GM18870 (cell line): ENCODE measurements around the gene EGFR.

Source experiments
- ATAC-seq: cut with Tn5 transposase; IDR thresholded peaks from one replicate; pipeline ENCODE4 v1.9.1; 2021; ENCODE audit warnings: moderate library complexity; ENCODE audit not compliant: unreplicated experiment

The EGFR gene

GRCh38 chr7:55142919-55143600 lies 124.2 kb downstream of the EGFR start:
- ATAC-seq: no peak

GRCh38 chr7:55144333-55145317 lies 125.8 kb downstream of the EGFR start:
- ATAC-seq: no peak

DNA sequence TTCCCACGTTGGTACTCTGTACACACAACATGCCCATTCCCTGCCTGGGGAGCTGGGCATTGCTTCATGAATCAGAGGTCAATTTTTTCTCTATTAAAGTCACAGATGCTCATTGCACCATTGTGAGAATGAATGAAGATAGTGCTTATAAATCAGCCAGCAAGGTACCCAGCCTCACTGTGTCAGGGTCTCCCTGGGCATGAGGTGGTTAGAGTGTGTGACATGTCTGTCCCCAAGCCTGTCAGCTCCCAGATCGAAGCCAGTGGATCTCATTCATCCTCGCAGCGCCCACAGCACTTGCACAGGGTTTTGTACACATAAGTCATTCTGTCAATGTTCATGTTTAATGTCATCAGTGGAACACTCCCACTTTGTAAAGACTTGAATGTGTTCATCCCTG lies 126.8 kb downstream of the EGFR start:
- no peak for ATAC-seq

DNA sequence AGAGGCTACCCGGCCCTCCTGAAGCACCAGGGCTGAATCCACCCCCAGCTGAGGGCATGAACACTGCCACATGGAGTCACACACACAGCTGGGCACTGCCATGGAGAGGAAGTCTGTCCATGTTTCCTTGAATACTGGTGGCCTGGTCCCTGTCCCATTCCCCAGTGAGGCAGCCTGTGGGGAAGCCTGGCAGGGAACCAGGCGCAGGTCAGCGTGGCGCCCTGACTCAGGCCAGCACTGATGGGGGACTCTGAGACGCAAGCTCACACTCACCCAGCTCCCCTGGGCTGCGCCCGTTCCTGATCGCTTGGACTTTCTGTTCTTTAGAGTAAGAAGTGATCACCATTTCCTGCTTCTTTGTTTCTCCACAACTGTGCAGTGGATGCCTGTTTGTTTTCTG lies 128.3 kb downstream of the EGFR start:
- ATAC-seq: no peak

DNA sequence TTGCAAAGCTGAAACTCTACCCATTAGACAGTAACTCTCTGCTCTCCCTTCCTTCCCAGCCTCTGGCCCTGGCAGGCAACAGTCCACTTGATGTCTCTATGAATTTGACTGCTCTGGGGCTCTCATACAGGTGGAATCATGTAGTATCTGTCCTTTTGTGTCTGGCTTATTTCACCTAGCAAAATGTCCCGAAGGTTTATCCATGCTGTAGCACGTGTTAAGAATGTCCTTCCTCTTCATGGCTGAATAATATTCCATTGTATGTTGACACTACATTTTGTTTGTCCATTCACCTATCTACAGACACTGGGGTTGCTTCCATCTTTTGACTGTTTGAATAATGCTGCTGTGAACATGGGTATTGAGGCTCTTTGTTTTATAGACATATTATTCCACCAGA lies 128.9 kb downstream of the EGFR start:
- no peak for ATAC-seq

GRCh38 chr7:55148571-55148970 lies 129.8 kb downstream of the EGFR start:
- ATAC-seq: no peak

DNA sequence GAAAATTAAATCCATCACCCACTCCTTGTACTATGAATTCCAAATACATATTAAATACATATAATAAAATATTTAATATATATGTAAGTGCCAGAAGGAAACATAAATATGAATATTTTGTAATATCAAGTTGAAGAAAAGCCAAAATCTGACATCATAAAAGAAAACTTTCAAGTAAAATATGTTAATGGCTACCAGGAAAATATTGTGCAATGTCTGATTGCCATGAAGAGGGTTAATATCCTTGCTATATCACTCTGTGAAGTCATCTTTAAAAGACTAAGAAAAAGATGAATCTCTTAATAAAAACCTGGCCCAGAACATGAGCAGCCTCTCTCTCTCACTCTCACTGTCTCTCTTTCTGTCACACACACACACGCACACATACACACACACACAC lies 130.2 kb downstream of the EGFR start:
- ATAC-seq: no peak

DNA sequence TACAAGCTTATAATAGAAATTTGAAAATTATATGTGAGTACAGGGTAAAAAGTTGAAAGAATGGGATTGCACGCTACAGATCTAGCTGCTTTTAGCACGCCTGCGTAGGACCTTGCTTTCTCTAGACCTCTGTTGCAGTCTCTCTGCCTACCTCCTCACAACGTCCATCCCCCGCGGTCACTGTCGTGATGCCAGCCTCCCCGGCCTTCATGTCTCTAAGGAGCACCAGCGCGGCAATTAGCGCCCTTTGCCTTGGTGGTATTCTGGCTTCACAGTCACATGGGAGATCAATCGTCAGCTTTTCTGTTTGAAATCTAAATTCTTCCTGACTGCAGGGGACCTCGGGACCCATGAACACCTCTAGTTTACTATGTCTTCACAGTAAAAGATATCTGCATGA lies 131.3 kb downstream of the EGFR start:
- no peak for ATAC-seq

- no peak for ATAC-seq
Observed at GRCh38 chr7:55150709-55151451, 132.1 kb downstream of the EGFR start.

GRCh38 chr7:55152516-55152915 lies 133.7 kb downstream of the EGFR start:
- no peak for ATAC-seq

DNA sequence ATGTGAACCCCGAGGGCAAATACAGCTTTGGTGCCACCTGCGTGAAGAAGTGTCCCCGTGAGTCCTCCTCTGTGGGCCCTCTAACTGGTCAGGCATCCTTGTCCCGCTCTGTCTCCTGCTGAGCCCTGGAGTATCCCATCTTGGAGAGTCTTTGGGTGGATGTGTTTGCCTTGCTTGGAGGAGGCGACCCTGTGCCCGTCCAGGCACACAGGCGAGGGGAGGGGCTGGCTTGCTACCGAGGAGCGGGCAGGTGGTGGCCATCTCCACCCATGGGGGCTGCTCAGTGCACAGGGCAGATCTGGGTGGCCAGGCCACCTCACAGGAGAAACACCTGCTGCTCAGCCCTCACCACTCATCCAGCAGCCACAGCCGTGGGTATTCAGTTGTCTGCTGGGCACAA lies 135.3 kb downstream of the EGFR start:
- ATAC-seq: no peak

- no peak for ATAC-seq
Observed at GRCh38 chr7:55155351-55156117, 136.7 kb downstream of the EGFR start.

- ATAC-seq: no peak
Observed at GRCh38 chr7:55156919-55157763, 138.3 kb downstream of the EGFR start.

DNA sequence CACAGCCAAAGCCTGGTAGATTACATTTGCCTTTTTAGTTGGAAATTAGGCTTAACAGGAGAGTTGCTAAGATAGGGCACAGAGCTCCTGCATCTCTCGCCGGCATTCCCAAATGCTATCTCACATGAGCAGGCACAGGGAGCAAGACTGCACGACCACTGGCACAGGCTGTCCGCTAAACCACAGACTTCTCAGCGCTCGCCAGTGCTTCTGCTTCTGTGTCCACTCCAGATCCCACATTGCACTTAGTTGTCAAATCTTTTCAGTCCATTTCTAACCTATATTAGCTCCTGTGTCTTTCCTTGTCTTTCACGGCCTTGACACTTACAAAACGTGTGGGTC lies 138.9 kb downstream of the EGFR start:
- no peak for ATAC-seq

DNA sequence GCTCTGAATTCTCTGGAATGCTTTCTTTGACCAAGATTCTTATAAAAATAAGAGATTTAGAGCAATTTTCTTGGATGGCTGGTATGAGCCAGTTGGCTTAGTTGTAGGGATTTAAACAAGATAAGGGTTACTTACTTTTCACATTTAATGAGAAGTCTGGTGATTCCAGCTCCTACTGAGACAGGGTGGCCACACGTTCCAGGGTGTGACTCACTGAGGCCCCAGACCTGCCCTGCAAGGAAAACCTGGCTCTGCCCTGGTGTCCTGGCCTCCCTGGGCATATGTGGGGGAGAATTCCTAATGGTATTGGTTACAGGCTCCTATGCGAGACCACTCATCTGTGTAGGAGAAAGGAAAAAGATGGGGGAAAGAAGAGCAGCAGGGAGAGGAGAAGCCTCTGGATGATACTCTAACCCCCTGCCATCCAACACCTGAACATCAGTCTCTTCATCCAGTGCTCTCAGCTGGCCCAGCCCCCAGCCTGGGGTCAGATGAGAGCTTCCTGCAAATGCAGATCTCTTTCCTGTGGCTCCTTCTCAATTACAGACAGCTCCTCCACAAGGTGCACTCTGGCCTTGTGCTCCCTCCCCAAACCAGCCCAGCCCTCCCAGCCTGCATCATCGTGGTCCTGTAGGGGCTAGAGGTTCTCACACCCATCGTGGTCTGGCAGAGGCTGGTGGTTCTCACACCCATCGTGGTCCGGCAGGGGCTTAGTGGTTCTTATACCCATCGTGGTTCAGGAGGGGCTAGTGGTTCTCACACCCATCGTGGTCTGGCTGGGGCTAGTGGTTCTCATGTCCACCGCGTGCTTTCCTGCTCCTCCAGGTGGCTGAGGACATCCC lies 139.9 kb downstream of the EGFR start:
- ATAC-seq: no peak

DNA sequence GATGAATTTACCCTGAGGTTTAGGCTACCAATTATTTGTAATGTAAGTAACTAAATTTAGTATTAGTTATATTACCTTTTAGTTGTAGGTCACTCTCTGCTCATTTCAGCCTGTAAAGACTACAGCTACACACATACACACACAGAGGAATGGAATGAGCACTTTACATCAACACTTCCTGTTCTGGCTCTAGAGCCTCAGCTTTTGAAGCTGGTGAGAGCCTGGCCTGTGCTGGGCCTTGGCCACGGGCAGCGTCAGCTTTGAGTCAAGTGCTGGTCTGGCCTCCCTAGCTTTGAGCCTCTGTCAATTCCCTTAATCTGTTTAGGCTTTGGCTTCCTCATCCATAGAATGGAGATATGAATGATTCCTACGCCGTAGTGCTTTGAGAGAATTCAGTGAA lies 141.7 kb downstream of the EGFR start:
- ATAC-seq: no peak

DNA sequence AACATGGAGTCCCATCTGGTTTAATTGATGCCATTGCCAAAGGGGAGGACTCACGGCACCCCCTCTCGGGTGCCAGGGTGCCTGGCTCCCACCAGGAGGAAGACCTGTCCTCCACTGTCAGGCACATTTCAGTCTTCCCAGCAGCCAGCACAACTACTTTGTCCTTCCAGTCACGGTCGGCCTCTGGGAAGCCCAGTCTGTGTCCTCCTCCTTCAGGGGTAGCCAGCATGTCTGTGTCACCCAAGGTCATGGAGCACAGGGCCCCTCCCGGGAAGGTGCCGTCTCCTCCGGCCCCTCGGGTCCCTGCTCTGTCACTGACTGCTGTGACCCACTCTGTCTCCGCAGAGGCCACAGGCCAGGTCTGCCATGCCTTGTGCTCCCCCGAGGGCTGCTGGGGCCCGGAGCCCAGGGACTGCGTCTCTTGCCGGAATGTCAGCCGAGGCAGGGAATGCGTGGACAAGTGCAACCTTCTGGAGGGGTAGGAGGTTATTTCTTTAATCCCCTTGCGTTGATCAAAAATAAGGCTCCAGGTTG lies 142.4 kb downstream of the EGFR start:
- ATAC-seq: no peak

DNA sequence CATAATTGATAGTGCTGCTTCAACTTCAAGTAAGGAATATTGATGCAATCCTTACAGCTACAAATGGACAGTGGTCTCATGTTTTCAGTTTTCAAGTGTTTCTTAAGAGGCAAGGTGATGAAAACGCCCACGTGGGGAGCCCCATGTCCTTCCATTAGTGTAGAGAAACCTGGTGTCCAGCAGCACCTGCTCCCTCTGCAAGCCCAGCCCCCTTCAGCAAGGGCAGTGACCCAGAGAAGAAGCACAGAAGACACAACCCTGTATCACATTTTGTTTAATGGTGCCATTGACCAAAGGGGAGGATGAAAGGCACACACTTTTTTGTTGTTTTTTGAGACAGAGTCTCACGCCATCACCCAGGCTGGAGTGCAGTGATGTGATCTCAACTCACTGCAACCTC lies 143.7 kb downstream of the EGFR start:
- ATAC-seq: no peak

DNA sequence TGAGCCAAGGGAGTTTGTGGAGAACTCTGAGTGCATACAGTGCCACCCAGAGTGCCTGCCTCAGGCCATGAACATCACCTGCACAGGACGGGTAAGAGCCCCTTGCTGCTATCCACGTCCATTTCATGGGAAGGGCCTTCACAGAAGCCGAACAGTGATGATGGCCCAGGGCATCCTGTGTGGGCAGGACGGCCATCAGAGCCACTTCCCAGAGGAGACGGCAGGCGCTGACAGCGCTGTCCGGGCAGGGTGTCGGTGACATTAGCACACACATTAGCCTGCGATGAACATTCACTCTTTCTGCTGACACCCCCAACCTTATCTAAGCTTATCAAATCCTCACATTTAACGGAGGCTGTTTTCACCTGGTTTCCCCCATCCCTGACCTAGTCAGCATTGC lies 144.9 kb downstream of the EGFR start:
- no peak for ATAC-seq
